Measurements from ENCODE around the gene CRADD.

GRCh38 chr12:93825501-93825888, 148.3 kb downstream of the CRADD start:
- TF ChIP-seq USF2 (IDR thresholded peaks at IDR 0.05; ENCODE audit: low read depth, low read length) (no peak), CTCF (conservative IDR thresholded peaks at IDR 0.05; ENCODE audit: low read depth, low read length) (no peak), POLR2A (IDR thresholded peaks at IDR 0.05; ENCODE audit: low read depth, low read length) (no peak), SMC3 (IDR thresholded peaks at IDR 0.05; ENCODE audit: low read depth, low read length) (no peak), RFX5 (IDR thresholded peaks at IDR 0.05; ENCODE audit: low read depth, low read length) (no peak)

All from IMR-90 (cell line).